K562 (cell line): Measurements from ENCODE around the gene TACR2. TPM values are rescaled to one million over a fixed set of nuclear protein-coding genes. Genes with fewer than 3 reads are reported as not detected.

Experiments used
- CHD2 ChIP-seq: IDR thresholded peaks from 2 replicates; pipeline ENCODE4 v1.6.1; 2011; ENCODE audit warnings: low read depth, low read length
- HCFC1 ChIP-seq: IDR thresholded peaks from 2 replicates; pipeline ENCODE4 v1.6.1; 2012; ENCODE audit warnings: low read depth, low read length, improper control_type of control experiment
- HMBOX1 ChIP-seq: sonication (generic); IDR thresholded peaks from 2 replicates; pipeline ENCODE4 v1.6.1; 2016
- MGA ChIP-seq: fragments of 450-650 bp; IDR thresholded peaks from 2 replicates; pipeline ENCODE4 v1.6.1; 2016; ENCODE audit warnings: mild to moderate bottlenecking, moderate library complexity
- NFIC ChIP-seq: fragments of 450-650 bp; IDR thresholded peaks from 2 replicates; pipeline ENCODE4 v1.6.1; 2017; ENCODE audit warnings: mild to moderate bottlenecking, inconsistent platforms
- SREBF2 ChIP-seq: sonication (generic); formaldehyde crosslinking; IDR thresholded peaks from 2 replicates; pipeline ENCODE4 v1.4.0; 2020; ENCODE audit warnings: mild to moderate bottlenecking, missing genetic modification reagents
- TAF9B ChIP-seq: fragments of 450-650 bp; IDR thresholded peaks from 2 replicates; pipeline ENCODE4 v1.6.1; 2018; ENCODE audit warnings: mild to moderate bottlenecking; ENCODE audit not compliant: partially characterized antibody
- TARDBP ChIP-seq: fragments of 450-650 bp; IDR thresholded peaks from 2 replicates; pipeline ENCODE4 v1.6.1; 2016
- ZBTB11 ChIP-seq, 3 experiments: fragments of 200-800 bp in 1 of 3; fragments of 250-450 bp in 1 of 3; fragments of 450-650 bp in 1 of 3; sonication (Bioruptor Pico) in 1 of 3; sonication (Bioruptor generic) in 1 of 3; formaldehyde crosslinking in 1 of 3; IDR thresholded peaks; 2 replicates each; pipeline versions ENCODE4 v1.6.1 to v1.8.0; 2016 to 2022; ENCODE audit warnings: mild to moderate bottlenecking in 2 of 3, missing genetic modification characterization in 2 of 3, missing compliant biosample characterization in 1 of 3, moderate library complexity in 1 of 3
- polyA plus RNA-seq, 8 experiments: library from polyadenylated mRNA; depleted of rRNA in 4 of 8; stranded (reverse) in 5 of 8; unstranded in 3 of 8; fragments of >200 nt; fragmentation: Nextera tagmentation in 2 of 8; fragmentation: Illumina TruSeq in 1 of 8; extraction: Ambion mirVana in 2 of 8; extraction: Trizol in 1 of 8; gene quantifications; 2 replicates each; pipeline versions ENCODE4 v1.2.1 to v1.2.3, GENCODE V29; 2011 to 2014; ENCODE audit warnings: inconsistent platforms in 1 of 8, missing spikeins in 1 of 8
- total RNA-seq, 7 experiments: library from RNA; depleted of rRNA in 6 of 7; stranded (reverse); fragments of >200 nt in 6 of 7; fragmentation: Illumina TruSeq in 2 of 7; extraction: Trizol in 2 of 7; gene quantifications; 2 replicates each; pipeline versions ENCODE4 v1.2.1 to v1.2.3, GENCODE V29; 2011 to 2021; ENCODE audit warnings: low replicate concordance in 1 of 7

TACR2 gene
- total and polyA plus RNA-seq, 9 of the 15 experiments (the other 6 are each of a cell fraction or from before 2014, with no cell fraction given), result not detected

GRCh38 chr10:69408318-69409175, 8.2 kb downstream of the TACR2 start (continued):
- peak; percentile 89 for TF ChIP-seq MGA
- no peak for TF ChIP-seq TAF9B
- no peak for TF ChIP-seq SREBF2 (CRISPR knock-in tag)
- TF ChIP-seq HCFC1, result peak; percentile 38
- no peak; a peak in 1 of 6 replicates for TF ChIP-seq ZBTB11 (CRISPR knock-in tag; IDR thresholded peaks at IDR 0.05)
- TF ChIP-seq NFIC, result peak; percentile 86
- no peak for TF ChIP-seq CHD2
- TF ChIP-seq TARDBP, result 0 out of 2 replicates have a peak, but pooled peaks have one; percentile 25
- no peak for TF ChIP-seq HMBOX1
